Posterior cingulate gyrus (tissue), 11 donors: Measurements from ENCODE around the gene ADGRB3.
"Not testable (repeated sequence)": the region's sequence is repeated elsewhere in the genome, so short reads cannot be mapped to it uniquely, and the experiment has no call there.

ENCODE experiments used
- DNase-seq, 10 donors: peaks; one replicate each; pipeline versions ENCODE4 v3.0.0 to v3.0.0-alpha.2; 2020 to 2021; ENCODE audit warnings: mixed read lengths in 3 of 10
- intact Hi-C: fragments of 100-400 bp; cut with DNase I; formaldehyde crosslinking; loops from one replicate; pipeline ENCODE4 v1.15.1; 2023

Gene ADGRB3

DNA sequence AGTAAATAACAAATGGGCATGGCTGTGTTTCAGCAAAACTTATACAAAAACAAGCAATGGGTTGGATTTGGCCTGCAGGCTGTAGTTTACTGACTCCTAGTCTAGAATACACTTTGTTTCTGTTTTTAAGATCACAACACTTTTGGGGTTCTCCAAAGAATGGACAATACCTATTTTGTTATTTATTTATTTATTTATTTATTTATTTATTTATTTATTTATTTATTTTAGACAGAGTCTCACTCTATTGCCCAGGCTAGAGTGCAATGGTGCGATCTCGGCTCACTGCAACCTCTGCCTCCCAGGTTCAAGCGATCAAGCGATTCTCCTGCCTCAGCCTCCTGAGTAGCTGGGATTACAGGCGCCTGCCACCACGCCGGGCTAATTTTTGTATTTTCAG is 346.6 kb downstream of the ADGRB3 start:
- intact Hi-C loops, DNase-seq: not testable (repeated sequence)

DNA sequence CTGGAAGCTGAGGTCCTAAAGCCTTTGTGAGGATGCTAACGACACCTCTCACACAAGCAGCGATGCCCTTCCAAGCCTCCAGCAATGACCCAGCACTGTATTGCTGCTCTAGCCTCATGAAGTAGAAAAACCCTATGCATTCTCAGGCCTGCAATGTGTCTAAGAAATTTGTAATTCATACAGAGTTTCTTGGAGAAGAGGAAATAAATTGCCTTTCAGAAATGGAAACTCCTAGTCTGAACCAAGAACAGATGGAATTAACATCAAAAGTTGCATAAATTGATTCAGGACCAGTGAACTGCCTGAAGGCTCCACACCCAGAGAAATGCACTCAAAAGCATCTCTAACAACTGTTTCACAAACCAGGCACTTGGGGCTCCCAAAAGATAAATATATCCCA is 353.6 kb downstream of the ADGRB3 start:
- intact Hi-C loops, result no loop called here
- no peak for DNase-seq

DNA sequence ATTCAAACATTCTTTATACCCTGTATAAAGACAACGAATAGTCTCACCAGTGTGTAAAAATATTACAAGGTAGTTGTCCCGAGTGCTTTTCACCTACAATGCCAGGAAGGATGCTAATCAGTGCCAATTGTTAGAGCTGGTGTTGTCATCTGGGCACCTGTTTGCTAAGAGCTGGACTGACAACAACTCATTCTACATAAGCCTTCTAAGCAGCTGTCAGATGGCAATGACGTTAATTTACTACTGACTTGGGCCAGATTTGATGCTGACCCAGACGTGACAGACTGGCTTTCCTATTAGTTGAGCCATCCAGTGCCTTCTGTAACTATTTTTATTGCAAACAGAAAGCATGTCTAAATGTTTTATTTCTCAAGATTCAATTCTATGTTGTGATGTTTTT is 355.2 kb downstream of the ADGRB3 start:
- intact Hi-C loops, result no loop called here
- no peak for DNase-seq

DNA sequence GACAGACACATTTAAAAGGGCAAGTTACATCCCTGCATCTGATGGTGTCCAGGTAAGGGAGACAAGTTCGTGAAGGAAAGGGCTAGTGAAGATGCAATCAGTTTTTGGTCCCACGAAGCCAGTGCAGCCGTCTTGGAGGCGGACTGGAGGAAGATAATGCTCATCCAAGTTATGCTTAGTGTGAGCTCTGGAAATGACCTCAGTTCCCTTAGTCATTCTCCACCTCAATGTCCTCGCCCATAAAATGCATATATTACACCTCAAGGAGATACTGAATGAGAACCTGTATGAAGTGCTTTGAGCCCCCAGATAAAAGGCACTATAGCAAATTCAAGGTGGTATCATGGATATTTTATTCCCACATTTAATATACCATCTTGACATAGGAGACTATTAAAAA is 358.8 kb downstream of the ADGRB3 start:
- DNase-seq, result no peak
- intact Hi-C loops, result no loop called here

DNA sequence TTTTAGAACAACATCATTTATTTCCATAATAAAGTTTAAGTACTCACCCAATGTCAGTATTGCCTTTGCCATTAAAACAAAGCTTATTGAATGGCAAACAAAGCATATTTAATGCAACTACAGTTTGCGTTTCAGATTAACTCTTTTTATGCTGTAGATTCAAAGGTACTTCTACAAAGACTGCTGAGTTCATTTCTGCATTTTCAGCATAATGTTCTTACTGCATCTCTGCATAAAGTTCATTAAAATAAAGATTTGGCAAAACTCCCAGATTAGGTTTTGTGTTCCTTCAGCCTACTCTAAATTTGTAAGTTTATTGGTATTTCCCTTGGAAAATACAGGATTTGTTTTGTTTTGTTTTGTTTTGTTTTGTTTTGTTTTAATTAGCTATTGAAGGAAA is 359.4 kb downstream of the ADGRB3 start:
- intact Hi-C loops, result no loop called here
- no peak for DNase-seq

DNA sequence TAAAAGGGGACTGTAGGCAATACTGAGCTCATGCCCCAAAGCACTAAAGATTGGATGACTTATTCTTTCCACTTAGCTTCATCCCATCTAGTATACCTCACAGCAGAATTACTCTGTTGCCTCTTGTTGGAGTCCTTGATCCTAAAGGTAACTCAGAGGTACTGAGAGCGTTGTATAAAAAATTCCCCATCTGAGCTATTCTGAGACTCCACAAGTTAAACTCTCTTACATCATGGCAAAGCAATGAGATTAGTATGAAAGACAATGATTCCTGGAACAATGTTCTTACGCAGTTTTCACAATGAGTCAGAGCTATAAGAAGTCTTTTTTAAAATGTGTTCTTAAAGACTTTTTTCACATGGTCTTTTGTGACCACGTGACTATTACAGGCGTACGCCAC is 370.1 kb downstream of the ADGRB3 start:
- intact Hi-C loops, result no loop called here
- no peak for DNase-seq

DNA sequence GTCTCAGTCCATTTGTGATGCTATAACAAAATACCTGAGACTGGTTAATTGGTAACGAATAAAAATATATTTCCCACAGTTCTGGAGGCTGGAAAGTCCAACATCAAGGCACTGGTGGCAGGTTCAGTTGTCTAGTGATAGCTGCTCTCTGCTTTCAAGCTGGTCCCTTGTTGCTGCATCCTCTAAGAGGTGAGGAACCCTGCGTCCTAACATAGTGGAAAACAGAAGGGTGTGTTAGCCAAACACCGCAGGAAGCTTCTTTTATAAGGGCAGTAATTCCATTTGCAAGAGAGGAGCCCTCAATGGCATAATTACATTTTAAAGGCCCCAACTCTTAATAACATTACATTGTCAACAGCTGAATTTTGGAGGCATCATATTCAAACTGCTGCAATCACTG is 372.7 kb downstream of the ADGRB3 start:
- DNase-seq, result no peak
- intact Hi-C loops, result no loop called here

DNA sequence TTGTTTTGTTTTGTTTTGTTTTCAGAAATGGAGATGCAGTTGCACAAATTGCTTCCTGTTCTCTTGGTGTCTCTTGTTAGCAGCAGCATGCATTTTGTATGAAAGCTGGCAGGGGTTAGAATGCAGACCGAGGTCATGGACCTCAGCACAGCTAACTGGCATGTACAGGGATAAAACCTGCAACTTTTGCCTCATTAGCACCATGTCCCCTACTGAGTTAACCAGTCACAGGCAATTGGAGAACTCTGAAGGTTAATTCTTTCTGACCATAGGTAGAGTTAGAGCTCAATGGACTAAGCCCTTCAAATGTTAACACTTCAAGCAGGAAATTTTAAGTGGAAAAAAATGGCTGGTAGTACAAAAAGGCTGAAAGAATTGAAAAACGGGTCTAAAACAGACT is 377.1 kb downstream of the ADGRB3 start:
- DNase-seq, result no peak
- intact Hi-C loops, result no loop called here

DNA sequence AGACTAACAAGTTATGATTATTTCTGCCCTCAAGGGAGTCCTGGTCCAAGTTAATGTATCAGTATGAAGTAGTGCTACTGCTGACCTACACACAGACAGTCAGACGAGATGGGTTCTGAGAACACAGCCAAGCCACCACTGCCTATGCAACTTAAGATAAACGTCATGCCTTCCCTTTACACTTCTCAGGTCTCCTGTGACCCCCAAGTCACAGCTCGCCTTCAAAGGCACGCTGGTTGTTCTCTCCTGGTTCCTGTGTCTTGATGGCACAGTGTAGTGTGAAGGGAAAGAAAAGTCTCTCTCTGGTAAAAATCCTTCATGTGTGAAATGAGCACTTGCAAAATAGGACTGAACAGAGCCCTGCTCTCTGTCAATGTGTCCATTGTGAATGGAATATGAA is 377.8 kb downstream of the ADGRB3 start:
- intact Hi-C loops, result no loop called here
- DNase-seq, result no peak

DNA sequence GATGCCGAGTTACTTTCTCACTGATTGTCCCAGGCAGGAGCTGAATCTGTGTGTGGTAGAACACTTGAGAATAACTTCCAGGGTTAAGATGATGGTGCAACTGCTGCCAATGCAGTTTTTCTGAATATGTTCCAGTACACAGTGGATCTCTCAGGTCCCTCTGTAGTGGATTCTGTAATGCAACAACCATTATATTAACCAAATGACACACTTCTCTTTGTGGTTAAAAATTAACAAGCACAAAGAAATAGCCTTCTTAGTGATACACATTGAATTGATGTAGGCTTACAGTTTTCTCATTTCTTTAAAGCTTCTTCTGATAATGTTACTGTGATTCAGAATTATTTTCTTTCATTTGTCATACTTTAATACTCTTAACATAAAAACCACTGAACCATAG is 383.8 kb downstream of the ADGRB3 start:
- intact Hi-C loops, result no loop called here

DNA sequence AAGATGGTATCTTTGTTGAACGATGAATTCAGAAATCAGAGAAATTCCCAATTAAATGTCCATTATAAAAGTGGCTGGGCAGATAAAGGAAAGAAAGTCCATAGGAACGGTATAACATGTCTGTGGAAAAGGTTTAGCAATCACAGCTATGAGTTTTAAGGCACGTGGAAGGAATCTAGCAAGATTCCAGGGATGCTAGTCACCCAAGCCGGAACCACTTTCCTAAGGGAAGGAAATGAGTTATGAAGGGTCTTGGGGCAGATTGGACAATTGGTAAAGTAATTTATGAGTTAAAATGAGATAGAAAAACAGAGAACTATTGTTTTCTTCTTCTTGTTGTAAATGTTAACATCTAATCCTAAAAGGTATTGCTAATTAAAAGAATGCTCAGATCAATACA is 384.8 kb downstream of the ADGRB3 start:
- intact Hi-C loops, result no loop called here
- no peak for DNase-seq

More for the DNA sequence above, 383.8 kb downstream of the ADGRB3 start:
- DNase-seq, result no peak

DNA sequence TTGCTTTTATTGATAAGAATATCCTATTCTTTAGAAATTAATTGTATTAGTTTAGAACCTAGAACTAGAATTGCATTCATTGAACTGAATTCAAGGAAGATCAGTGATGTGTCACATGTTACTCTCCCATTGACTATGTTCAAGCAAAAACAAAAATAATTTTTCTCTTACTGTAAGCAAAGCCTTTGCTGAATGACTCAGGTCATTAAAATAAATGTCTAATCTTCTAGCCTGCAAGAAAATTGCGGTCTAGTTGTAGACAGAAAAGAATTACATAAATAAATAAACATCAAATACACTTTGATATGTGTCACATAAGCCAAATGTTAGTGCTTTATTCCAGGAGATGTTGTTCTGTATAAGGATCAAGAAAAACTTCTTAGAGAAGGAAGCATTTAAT is 387.9 kb downstream of the ADGRB3 start:
- intact Hi-C loops, result no loop called here
- no peak for DNase-seq

DNA sequence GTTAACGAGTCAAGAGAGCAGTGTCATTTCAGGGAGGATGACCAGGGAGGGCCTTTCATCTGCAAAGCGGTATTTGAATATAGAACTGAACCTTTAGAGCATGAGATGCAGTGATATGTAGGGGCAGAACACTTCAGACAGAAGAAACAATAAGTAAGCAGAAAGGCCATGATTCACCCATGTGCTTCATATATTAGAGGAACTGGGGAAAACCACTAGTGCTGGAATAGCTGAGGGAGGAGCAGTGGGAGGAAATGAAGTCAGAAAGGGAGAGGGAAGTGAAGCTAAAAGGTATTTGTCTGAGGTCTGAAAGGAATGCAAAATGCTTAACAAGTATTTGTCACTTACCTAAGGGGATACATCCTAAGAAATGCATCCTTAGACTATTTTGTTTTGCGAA is 391.2 kb downstream of the ADGRB3 start:
- DNase-seq, result no peak
- intact Hi-C loops, result no loop called here

DNA sequence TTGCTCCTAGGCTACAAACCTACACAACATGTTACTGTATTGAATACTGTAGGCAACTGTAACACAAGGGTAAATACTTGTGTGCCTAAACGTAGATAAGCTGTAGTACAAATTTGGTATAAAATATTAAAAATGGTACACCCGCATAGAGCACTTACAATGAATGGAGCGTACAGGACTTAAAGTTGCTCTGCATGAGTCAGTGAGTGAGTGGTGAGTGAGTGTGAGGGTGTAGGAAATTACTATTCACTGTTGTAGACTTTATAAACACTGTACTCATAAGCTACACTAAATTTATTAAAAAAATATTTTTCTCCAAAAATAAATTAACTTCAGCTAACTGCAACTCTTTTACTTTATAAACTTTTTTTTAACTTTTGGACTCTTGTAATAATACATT is 391.6 kb downstream of the ADGRB3 start:
- no peak for DNase-seq
- intact Hi-C loops, result no loop called here

DNA sequence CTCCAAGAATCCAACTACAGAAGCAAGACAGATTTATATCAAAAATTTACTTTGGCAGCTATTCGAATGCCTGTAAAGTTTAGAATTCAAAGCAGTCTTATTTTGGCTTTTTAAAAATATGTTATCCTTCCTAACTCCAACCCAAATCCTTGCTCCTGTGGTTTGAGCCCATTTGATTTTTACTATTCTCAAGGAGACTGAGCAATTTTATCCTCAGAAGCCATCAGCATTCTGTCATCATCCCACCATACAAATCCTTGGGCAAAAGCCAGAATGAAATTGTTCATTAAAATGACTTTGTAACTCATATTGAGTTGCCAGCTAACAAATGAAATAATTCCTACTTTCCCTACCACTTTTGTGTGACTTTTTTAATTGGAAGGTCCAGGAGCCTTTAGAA is 392.8 kb downstream of the ADGRB3 start:
- intact Hi-C loops, result no loop called here
- no peak for DNase-seq

DNA sequence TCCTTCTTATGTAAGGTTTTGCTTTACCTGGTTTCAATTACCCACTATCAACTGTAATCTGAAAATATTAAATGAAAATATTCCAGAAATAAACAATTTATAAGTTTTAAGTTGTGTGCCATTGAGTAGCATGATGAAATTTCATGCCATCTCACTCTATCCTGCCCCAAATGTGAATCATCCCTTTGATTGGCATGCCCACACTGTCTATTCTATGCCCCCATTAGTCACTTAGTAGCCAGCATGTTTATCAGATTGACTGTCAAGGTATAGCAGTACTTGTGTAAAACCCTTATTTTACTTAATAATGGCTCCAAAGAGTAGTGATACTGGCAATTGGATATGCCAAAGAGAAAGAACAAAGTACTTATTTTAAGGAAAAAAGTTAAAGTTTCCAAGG is 403.8 kb downstream of the ADGRB3 start:
- intact Hi-C loops, result no loop called here

DNA sequence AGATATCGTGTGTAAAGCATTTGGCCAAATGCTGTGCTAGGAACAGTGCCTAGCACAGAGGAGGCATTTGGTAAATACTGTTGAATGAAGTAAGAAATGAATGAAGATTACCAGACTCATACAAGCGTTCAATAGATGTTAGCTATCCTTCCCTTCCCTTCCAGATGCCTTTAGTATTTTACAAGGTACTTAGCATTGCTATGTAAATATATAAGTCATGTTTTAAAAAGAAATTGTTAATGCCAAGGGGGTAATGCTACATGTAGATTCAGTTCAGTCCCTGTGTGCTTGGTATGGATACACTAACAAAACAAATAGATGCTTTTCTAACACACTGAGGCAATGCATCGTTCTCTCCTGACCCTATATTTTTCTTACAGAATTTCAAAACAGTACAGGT is 407.2 kb downstream of the ADGRB3 start:
- no peak for DNase-seq
- intact Hi-C loops, result no loop called here

More for the DNA sequence above, 403.8 kb downstream of the ADGRB3 start:
- no peak for DNase-seq

DNA sequence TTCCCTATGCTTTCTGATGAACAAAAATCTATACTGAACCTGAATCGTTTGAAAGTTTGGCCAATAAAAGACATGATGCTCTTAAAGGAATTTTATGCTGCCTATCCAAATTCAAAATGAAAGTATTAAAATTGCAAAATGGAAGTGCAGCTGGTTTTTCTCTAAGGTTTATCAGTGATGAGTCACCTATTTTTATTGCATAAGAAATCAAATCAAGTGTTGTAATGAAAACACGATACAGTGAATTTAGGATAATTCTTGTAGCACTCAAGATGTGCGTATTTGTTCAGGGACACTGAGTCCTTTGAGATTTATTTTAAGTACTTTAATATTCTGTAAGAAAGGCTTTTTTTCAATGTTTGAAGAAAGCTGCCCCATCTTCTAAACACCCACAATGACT is 409.5 kb downstream of the ADGRB3 start:
- intact Hi-C loops, result no loop called here
- no peak for DNase-seq

DNA sequence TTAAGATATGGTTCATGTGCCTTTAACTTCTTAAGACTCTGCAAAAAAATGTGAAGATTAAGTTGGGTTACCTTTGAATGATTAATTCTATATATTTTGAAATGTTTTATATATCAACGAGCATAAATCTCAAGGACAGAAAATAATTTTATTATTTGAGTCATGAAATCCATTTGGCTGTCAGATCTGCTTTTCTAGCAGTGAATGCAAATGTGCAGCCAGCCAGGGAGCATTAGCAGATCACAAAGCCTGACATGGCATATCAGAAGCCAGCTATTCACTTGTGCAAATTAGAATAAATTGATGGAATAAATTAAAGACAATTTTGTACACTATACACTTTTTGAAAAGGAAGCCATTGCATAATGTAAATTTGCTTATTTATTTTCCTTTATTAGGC is 424.3 kb downstream of the ADGRB3 start:
- no peak for DNase-seq
- intact Hi-C loops, result no loop called here

DNA sequence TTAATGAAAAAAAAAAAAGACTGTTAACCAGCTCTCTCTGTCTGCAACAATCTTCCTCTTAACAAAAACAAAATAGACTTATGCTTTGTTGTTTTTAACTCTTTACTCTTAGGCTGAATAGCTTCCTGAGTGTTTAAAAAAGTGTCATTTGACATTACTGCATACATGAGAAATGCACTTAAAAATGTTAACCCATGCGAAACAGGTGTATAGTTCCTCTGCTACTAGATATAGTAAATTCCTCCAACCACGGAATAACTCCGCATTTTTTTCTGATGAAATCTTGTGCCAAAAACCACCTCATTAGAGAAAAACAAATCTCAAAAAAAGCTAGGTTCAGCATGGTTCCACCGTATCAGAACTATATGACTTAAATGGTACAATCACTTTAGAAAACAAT is 426.0 kb downstream of the ADGRB3 start:
- DNase-seq, result no peak
- intact Hi-C loops, result no loop called here

DNA sequence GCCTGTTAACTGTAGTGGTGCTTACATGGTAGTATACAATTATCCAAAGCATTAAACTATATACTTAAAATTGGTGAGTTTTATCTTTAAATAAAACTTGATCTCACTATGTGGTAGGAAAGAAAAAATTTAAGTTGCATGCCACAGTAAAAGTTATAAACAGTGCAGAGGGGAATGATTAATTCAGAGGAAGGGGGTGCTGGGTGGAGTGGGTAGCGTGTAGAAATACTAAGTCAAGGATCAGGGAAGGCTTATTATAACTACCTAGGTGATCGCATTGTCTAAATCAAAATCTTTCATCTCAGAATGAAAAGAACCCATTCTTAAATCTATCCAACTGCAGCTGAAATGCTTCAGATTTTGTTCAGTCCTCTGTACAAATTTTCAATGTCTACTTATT is 428.3 kb downstream of the ADGRB3 start:
- intact Hi-C loops, result no loop called here
- DNase-seq, result no peak

DNA sequence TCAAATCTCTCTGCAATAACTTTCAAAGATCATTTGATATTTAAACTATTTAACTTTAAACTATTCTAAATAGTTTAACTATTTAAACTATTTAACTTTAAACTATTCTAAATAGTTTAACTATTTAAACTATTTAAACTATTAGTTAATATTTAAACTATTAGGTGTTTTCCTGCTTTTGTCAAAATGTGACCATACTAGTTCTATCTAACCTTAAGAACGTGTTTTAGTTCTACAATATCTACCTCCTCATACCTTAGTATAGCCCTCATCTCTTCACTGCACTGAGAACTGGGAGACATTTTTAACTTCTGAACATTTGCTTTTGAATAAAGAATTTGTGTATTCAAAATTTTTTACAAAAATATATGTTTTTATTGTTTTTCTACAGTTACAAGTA is 429.1 kb downstream of the ADGRB3 start:
- intact Hi-C loops, result no loop called here
- DNase-seq, result no peak

DNA sequence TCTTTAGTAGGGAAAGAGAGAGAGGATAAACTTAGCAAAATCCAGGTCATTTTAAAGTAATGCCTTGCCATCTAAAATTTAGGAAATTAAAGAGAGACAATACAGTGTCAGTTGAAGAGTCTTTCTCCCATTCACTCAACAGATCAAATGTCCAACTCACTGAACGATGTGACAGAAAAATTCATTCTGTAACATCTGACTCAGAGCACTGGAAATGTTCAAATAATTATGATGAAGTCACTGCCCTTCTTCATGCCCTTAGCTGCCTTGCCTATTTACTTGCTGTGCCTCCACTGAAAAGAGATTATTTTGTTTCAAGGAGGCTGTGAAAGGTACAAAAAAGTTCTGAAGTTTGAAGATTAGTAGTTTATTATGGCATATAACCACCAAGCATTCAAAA is 434.8 kb downstream of the ADGRB3 start:
- DNase-seq, result no peak
- intact Hi-C loops, result no loop called here

DNA sequence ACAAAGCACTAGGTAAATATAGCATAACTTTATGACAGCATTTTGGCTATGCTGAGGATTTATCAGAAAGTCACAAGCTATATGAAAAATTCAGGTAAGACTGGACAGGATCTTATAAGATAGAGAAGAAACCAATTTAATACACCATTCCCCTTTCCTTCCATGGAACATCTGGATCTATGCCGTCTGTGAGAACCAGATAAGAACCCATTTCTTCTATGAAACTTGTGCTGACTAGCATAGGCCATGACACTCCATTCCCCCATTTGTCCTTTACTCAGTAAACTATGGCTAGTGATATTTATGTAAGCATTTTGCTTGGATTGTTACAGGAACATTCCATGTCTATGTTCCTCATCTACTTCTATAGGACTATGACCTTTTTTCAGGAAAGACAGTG is 437.7 kb downstream of the ADGRB3 start:
- no peak for DNase-seq
- intact Hi-C loops, result no loop called here
